GM18511 (cell line): Measurements from ENCODE around the gene ACLY.
"Not testable (repeated sequence)": the region's sequence is repeated elsewhere in the genome, so short reads cannot be mapped to it uniquely, and the experiment has no call there.

ENCODE experiments used
- ATAC-seq: cut with Tn5 transposase; IDR thresholded peaks from one replicate; pipeline ENCODE4 v1.9.1; 2021; ENCODE audit warnings: mild to moderate bottlenecking, moderate library complexity; ENCODE audit not compliant: unreplicated experiment

The ACLY gene

DNA sequence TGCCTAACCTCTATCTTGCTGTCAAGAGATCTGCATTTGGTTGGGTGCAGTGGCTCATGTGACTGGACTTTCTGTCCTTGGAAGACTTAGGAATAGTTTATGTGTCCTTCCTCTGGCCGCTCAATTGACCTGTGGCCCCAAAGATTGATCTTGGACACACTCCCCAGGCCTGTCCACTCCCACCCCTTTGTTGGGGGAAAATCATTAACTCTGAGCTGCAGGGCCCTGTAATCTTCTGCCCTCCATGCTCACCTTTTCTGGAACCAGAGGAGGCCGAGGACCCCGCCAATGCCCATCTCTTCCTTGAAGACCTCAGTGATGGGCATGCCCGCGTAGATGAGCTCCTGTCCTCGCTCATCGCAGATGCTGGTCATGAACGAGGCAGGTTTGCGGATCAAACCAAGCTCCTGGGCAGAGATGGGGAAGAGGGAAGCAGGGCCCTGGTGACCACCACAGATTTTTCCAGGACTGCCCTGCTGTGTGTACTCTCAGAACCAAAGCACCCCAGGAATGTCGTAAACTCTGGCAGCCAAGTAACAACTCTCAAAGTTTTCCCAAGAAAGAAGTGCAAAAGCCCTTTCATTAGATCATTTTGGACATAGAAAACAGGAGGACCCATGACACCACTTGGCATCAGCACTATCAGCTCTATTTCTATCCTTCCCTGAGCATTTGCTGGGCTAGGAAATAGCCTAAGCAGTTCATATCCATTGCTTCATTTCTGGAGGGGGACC, 45.0 kb downstream of the ACLY start:
- ATAC-seq: no peak

DNA sequence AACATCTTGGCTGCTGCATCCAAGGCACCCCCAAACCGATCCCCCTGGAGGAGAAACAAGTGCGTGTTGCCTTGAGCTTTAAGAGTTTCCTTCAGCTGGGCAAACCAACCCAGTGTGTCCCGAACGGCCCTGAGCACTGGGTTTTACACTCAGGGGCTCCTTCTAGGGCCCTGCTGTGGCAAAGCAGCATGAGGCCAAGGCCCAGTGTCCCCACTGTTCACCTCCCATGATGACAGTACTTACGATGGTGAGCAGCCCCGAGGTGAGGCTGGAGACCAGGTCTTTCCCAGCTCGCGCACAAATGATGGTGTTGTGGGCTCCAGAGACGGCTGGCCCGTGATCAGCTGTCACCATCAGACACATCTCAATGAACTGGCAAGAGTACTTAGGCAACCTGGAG, 47.0 kb downstream of the ACLY start:
- ATAC-seq: no peak

DNA sequence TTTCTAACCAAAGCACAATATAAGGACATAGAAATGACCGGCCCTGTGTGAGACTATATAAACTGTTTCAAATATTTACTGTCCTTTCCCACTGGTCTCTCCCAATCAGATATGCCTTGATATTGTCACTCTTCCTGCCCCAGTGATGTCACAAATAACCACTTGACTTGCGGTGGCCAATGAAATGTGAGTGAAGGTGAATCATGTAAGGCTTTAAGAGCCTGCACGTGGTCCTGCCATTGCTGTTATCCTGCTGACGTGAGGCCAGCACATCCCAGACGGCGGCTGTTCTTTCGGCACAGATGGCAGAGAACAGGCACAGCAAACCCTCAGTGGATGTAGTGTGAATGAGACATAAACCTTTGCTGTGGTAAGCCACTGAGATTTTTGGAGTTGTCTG, 48.1 kb downstream of the ACLY start:
- no peak for ATAC-seq

DNA sequence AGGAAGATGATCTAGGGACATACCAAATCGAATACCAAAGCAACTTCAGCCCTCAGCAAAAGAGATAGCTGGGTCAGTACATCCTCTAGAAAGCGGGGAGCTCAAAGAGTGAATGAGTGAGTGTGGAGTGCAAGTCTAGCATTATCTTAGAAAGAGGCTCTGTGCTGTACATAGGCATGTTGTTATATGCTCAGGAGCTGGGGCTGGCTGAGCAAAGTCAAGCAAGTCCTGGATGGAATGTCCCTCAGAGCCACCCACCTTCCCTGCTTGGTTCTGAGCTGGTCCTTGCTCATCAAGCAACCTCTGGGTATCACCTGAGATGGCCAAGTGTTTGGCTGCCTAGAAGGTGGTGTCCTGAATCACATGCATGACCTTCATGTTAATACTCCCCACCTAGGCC, 48.7 kb downstream of the ACLY start:
- ATAC-seq: no peak

DNA sequence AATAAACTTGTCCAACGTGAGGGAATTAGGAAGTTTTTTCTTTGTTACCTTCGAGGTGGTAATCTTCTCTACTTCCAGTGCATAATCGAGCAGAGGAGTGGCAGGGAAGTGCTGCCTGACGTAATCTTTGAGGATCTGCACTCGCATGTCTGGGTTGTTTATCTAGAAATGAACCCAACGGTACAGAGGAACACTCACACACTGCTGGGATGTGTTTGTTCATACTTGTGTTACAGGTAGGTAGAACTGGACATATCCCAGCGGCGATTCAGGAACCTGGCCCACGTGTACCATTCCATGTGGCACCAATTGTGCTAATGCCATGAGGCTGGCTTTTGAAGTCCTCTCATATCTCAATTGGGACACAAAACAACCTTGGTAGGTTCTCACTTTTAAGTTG, 49.3 kb downstream of the ACLY start:
- ATAC-seq: no peak

DNA sequence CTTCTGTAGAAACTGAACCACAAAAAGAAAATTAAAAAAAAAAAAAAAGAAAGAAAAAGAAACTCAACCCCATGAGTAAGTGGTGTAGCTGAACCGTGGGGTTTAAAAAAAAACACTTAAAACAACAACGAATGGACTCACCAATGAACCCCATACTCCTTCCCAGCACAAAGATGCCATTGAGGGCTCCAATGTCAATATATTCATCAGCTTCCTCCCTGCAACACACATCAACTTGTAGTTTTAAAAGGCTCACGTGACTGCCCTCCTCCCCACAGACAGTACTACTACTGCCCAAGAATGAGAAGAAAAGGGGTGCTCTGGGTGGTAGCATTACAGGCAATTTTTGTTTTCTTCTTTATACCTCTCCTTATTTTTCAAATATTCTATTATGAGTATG, 50.2 kb downstream of the ACLY start:
- ATAC-seq: no peak

DNA sequence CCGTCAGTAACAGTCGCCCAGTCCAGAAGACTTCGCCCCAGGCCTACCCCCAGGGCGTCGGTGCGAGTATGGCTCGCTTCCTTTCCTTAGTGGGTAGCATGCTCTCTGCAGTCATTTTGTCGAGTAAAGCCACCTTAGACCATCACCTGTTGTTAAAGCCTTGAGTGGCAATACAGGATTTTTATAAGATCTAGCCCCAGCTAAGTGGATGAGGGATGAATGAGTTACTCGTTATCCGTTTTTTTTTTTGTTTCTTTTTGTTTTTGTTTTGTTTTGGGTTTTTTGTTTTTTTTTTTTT, 53.2 kb downstream of the ACLY start:
- ATAC-seq: no peak

DNA sequence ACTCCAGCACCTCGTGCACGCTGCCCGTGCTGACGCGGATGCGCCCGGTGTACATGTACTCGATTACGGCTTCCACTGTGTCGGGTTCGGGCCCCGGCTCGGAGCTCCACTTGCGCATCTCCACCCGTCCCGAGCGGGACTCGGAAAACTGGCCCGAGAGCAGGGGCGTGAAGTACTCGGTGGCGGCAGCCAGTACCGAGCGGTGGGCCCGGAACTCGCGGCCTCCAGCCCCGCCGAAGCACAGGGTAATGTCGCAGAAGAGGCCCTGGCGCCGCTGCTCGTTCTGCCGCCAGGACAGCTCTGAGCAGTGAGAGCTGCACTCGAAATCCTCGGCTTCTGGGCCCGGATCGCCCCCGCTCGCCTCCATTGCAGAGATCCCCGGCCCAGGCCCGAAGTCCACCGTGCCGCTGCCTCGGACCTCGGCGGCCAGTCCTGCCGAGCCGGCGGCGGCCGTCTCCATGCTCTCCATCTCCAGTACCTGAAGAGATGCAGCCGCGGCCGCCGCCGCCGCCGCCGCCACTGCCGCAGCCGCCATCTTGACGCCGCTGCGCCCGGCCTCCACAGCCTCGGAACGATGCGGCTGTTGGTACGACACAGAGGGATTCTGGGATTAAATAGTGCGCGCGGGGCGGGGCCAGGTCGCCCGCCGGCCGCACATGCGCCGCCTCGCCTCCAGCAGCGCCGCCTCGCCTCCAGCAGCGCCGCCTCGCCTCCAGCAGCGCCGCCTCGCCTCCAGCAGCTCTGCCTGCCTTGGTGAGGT, 53.7 kb downstream of the ACLY start, which contains the start of gene KLHL11:
Gene KLHL11 (minus strand): TSS at position 588 of the 760 bp plus-strand sequence. CDS start 53 bp downstream, at position 535.
- peak; percentile 90 for ATAC-seq

DNA sequence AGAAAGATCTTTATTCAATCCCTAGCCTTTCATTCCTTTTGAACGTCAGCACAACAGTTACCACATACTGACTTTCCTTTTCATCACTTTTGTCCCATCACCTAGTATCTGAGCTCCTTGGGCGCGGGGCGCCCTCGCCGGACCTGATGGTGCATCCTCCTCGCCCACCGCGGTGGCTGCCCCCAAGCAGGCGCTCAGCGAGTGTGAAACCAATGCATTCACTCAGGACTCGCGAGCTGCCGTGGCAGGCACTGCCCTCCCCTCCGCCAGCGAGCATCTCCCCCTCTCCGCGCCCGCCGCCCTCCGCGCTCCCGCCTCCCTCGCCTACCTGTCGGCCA, 54.3 kb downstream of the ACLY start:
- no peak for ATAC-seq

DNA sequence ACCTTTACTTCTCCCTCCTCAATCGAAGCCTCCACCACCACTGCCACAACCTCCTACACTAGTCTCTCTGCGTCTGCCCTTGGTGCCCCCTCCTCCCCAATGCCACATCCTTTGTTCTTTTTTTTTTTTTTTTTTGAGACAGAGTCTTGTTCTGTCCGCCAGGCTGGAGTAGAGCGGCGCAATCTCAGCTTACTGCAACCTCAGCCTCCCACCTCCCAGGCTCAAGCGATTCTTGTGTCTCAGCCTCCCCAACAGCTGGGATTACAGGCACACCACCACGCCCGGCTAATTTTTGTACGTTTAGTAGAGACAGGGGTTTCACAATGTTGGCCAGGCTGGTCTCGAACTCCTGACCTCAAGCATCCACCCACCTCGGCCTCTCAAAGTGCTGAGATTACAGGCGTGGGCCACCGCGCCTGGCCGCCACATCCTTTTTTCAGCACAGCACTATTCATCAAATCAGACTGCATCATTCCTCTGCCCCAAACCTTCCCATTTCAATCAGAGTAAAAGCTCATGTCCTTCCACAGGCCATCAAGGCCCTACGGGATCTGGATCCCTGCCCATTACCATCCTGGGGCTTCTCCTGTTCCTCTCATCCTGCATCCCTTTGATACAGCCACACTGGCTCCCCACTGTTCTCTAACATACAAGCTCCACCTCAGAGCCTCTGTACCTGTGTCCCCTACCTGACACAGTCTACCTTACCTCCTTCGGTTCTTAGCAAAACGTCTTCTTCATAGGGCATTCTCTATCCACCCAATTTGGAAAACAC, 55.5 kb downstream of the ACLY start:
- no peak for ATAC-seq

DNA sequence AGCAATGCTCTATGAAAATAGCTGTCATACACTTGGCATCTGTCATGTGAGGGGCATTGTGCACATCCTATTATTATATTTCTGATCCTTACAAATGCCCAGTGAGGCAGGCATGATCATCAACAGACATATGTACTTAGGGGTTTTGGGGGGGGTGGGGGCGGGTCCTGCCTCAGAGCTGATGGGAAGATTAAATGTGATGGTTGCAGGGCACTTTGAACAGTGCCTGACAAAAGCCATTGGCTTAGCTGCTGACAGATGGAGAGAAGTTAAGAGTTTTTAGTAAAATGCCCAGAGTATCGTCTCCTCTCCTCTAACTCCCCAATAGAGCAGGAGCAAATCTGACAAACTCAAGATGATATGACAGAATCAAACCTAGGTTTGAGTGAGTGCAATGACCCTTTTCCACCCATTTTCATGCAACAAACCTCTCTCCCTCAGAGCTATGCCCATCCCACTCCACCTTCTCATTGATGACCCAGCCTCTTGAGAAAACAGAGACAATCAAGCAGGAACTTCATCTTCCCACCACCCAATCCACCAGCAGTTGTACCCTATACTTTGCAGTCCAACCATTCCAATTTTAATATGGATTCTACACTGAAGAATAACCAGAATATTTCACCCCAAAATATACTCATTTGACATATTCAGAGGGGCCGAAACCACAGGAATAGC, 58.4 kb downstream of the ACLY start:
- ATAC-seq: no peak

DNA sequence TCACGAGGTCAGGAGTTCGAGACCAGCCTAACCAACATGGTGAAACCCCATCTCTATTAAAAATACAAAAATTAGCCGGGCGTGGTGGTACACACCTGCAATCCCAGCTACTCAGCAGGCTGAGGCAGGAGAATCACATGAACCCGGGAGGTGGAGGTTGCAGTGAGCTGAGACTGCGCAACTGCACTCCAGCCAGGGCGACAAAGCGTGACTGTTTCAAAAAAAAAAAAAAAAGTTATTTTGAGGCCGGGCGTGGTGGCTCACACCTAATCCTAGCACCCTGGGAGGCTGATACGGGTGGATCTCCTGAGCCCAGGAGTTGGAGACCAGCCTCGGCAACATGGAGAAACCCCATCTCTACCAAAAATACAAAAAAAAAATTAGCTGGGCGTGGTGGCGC, 67.4 kb downstream of the ACLY start:
- ATAC-seq: not testable (repeated sequence)

DNA sequence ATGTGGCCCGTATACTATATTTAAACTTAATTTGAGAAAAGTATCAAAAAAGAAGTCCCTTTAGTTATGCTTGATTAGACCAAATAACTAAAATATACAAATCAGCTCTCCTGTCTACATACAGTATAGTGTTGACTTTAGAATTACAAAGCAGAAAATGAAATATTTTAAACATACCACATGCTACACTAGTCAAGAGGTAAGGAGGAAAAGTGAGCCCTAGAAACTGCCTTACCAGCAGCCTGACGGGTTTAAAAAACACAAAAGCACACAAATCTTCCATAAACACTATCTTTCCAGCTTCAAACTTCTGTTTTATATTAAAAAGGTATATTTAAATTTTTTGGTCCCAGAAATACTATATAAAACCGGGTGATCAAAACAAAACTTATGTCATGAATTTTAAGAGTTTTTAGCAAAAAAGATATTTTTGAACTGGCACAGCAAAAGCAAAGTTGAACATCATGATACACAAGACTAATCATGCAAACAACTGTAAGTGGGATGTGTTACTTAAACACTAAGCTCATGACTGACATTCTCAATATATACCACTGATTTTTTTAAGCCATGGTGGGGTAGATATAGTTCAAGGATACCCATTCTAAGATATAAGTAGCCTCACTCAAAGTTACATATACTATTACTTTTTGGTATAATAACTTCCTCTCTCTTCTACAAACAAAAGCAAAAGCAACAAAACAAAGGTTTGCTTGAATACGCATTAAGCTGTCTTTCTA, 69.3 kb downstream of the ACLY start:
- ATAC-seq: no peak

DNA sequence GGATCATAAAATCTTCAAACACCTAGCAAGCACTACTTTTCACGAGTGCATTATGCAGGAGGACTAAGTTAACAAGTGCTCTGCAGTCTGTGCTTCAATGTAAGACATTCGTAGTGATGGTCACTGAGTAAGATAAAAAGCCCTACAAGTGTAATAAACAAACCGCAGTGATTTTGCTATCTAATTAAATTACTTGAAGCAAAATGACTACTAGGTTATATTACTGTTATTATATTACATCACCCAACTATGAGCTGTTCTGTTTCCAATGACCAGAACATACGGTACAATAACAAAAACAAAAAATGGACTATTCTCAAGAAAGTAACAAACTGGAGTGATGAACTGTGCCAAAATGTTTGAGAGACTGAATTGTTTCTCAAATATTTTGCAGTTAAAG, 70.0 kb downstream of the ACLY start:
- no peak for ATAC-seq

DNA sequence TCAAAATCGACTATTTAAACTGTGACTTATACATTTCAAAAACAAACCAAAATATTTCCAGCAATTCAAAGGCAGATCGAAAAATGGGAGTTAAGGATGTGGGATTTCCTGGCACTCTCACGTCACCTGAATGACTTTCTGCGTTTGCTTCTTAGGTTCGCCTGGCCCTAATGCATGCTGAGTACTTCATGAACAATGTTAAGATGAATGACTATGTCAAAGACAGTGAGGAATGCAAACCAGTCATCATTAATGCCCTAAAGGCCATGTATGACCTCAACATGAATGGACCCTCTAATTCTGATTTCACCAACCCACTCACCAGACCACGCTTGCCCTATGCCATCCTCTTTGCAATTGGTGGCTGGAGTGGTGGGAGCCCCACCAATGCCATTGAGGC, 73.8 kb downstream of the ACLY start:
- ATAC-seq: no peak

DNA sequence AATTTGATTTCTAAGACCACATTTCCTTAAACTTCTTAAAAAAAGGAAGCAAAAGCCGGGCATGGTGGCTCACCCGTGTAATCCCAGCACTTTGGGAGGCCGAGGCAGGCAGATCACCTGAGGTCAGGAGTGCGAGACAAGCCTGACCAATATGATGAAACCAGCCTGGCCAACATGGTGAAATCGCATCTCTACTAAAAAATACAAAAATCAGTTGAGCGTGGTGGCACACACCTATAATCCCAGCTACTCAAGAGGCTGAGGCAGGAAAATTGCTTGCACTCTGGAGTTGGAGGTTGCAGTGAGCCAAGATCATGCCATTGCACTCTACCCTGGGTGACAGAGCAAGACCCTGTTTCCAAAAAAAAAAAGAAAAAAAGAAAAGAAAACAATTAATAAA, 78.0 kb downstream of the ACLY start:
- ATAC-seq: not testable (repeated sequence)

DNA sequence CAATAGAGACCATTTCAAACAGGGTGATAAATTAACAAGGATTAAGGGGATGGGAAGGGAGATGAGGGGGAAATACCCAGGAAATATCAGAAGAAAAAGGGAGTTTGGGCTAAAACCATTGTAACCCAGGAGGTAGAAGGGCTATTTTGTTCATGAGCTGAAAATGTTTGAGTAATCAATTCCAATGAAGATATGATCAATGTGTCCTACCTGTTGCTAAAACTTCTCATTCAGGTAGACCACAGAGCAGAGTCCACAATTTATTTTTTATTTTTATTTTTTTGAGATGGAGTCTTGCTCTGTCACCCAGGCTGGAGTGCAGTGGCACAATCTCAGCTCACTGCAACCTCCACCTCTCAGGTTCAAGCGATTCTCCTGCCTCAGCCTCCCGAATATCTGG, 79.3 kb downstream of the ACLY start:
- ATAC-seq: not testable (repeated sequence)

DNA sequence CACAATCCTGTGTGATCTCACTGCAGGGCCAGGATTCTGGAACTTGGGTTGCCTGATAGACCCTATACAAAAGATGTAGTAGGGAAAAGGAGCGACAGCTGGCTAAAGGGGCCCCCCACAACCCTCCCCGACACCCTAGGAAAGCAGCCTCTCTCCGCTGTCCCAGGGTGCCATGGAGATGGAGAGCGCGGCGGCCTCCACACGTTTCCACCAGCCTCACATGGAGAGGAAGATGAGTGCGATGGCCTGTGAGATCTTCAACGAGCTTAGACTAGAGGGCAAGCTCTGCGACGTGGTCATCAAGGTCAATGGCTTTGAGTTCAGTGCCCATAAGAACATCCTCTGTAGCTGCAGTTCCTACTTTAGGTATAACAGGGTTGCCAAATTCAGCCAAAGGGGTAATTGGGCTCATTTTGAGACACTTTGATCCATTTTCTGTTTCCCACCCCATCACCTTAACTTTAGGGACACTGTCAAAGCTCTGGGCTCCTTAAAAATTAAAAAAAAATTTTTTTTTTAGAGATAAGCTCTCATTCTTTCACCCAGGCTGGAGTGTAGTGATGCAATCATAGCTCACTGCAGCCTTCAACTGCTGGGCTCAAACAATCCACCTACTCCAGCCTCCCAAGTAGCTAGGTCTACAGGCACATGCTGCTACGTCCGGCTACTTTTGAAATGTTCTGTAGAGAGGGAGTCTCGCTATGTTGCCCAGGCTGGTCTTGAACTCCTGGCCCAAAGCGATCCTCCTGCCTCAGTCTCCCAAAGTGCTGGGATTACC, 80.8 kb downstream of the ACLY start, which contains the start of gene KLHL10:
Gene KLHL10 (plus strand): TSS at position 65 of the 778 bp plus-strand sequence. CDS start 108 bp downstream, at position 173.
- no peak for ATAC-seq

DNA sequence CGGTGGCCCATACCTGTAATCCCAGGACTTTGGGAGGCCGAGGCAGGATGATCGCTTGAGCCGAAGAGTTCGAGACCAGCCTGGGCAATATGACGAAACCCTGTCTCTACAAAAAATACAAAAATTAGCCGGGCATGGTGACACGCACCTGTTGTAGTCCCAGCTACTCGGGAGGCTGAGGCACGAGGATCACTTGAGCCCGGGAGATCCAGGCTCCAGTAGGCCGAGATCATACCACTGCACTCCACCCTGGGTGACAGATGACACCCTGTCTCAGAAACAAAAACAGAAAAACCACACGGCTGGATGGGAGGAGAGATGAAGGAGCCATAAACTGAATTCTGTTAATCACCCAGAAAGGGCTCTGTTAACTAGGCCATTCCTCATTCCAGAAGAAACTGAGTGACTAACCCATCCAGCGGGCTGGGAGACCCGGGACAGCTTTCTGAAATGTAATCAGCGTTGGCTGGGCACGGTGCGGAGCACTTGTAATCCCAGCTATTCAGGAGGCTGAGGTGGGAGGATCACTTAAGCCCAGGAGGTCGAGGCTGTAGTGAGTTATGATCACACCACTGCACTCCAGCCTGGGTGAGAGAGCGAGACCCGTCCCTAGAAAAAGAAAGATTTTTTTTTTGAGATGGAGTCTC, 82.1 kb downstream of the ACLY start:
- no peak for ATAC-seq
